ENCODE measurements around the gene NIPBL. TPM values are rescaled to one million over a fixed set of nuclear protein-coding genes. Genes with fewer than 3 reads are reported as not detected.

NIPBL gene
- total and polyA plus RNA-seq, 2 of the 8 experiments (the other 6 are each of a cell fraction or from before 2014, with no cell fraction given) = 21.1 to 53.5 TPM

DNA sequence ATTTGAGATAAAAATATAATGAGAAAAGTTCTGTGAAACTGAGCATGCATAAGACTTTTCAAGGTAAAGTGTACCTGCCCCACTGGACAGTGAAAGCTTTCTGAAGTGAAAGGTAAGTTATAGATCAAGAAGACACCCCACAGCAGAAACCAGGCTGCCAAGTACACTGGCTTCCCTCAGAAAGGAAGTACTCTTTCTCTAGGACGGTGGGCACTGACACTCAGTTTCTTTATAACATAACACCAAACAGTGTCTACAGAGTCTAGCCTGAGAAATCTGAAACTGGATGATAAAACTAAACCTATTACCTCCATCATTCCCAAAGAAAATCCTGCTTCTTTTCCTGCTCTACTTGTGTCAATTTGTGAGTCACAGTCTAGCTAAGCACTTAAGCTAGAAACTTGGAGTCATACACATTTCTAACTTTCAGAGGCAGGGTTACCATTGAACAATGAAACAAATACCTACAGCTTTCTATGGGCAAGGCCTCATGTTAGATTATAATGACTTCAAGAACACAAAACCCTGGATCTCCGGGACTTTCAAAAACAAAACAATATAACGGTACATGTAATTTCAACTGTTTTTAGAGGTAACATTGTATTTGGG is 235.9 kb downstream of the NIPBL start:
- POLR2A ChIA-PET (ENCODE audit: partially characterized antibody) = no interaction called here
- no peak for FAIRE-seq
- H2BK15ac ChIP-seq (ENCODE audit: low read length) = no peak overlapping the region
- TF ChIP-seq KDM4A (IDR thresholded peaks at IDR 0.05; ENCODE audit: low read depth, low read length, severe bottlenecking) (no peak), GABPA (IDR thresholded peaks at IDR 0.05; ENCODE audit: borderline replicate concordance, insufficient read depth, low read length) (no peak), SAP30 (IDR thresholded peaks at IDR 0.05; ENCODE audit: insufficient read depth, insufficient replicate concordance, low read length) (no peak), TAF1 (IDR thresholded peaks at IDR 0.05; ENCODE audit: low read depth, low read length) (no peak), GTF2F1 (IDR thresholded peaks at IDR 0.05; ENCODE audit: borderline replicate concordance, low read depth, low read length) (no peak), EP300 (IDR thresholded peaks at IDR 0.05; ENCODE audit: borderline replicate concordance in 1 of 2, low read depth in 2 of 2, low read length in 2 of 2) (no peak), SP4 (IDR thresholded peaks at IDR 0.05; ENCODE audit: low read length) (no peak), TCF12 (IDR thresholded peaks at IDR 0.05; ENCODE audit: low read depth, low read length) (no peak), SIN3A (conservative IDR thresholded peaks at IDR 0.05 in 1 of 2, IDR thresholded peaks at IDR 0.05 in 1 of 2; ENCODE audit: low read depth in 1 of 2, low read length in 2 of 2) (no peak)
- TF ChIP-seq, protein P1, sequence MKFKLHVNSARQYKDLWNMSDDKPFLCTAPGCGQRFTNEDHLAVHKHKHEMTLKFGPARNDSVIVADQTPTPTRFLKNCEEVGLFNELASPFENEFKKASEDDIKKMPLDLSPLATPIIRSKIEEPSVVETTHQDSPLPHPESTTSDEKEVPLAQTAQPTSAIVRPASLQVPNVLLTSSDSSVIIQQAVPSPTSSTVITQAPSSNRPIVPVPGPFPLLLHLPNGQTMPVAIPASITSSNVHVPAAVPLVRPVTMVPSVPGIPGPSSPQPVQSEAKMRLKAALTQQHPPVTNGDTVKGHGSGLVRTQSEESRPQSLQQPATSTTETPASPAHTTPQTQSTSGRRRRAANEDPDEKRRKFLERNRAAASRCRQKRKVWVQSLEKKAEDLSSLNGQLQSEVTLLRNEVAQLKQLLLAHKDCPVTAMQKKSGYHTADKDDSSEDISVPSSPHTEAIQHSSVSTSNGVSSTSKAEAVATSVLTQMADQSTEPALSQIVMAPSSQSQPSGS (IDR thresholded peaks at IDR 0.05; ENCODE audit: low read length) = no peak
- TF ChIP-seq, protein P2, sequence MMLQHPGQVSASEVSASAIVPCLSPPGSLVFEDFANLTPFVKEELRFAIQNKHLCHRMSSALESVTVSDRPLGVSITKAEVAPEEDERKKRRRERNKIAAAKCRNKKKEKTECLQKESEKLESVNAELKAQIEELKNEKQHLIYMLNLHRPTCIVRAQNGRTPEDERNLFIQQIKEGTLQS (IDR thresholded peaks at IDR 0.05; ENCODE audit: insufficient read depth, low read depth, low read length) = no peak

More for the DNA sequence above, 235.9 kb downstream of the NIPBL start:
- H3K14ac ChIP-seq (ENCODE audit: insufficient read length) = no peak overlapping the region
- peaks cover 0 to 4% (median 0%) of the 10 kb centered on the region in 4 experiments; a peak in 1 of 8 replicates for H3K36me3 ChIP-seq (ENCODE audit: control insufficient read depth in 2 of 4, insufficient read depth in 4 of 4, low read length in 3 of 4)
- no peaks in the 10 kb centered on the region for H3K27me3 ChIP-seq (replicated peaks in 1 of 4; ENCODE audit: control insufficient read depth in 3 of 4, extremely low read depth in 1 of 4, insufficient read depth in 3 of 4, low read length in 3 of 4)
- H4K8ac ChIP-seq (ENCODE audit: extremely low read depth, insufficient read depth, low read length) = no peak overlapping the region
- no peak overlapping the region for H4K91ac ChIP-seq (replicated peaks; ENCODE audit: insufficient read length, low read length)
- H3K4ac ChIP-seq (replicated peaks; ENCODE audit: insufficient read length, low read depth, low read length) = no peak overlapping the region
- H2BK120ac ChIP-seq (replicated peaks; ENCODE audit: low read depth, low read length) = no peak overlapping the region
- no peak overlapping the region for H2AFZ ChIP-seq (ENCODE audit: low read length)
- H3K23ac ChIP-seq (ENCODE audit: insufficient read length) = no peak overlapping the region
- no peaks in the 10 kb centered on the region for H3K4me1 ChIP-seq (replicated peaks in 1 of 4; ENCODE audit: control insufficient read depth in 3 of 4, insufficient read depth in 4 of 4, low read length in 3 of 4)
- no peak for DNase-seq (ENCODE audit: low read depth in 1 of 2, low spot score in 2 of 2)
- H3K4me2 ChIP-seq (ENCODE audit: insufficient read depth in 1 of 2, low read depth in 2 of 2, low read length in 2 of 2) = no peak overlapping the region
- no peak overlapping the region for H3K27ac ChIP-seq (ENCODE audit: low read depth, low read length)
- no peak overlapping the region for H2AK5ac ChIP-seq (ENCODE audit: low read depth, low read length)
- no peak overlapping the region for H2BK12ac ChIP-seq (ENCODE audit: low read depth, low read length)
- H3K18ac ChIP-seq (ENCODE audit: extremely low read depth, low read length) = no peak overlapping the region
- no peaks in the 10 kb centered on the region for H3K79me2 ChIP-seq (ENCODE audit: control insufficient read depth in 1 of 2, insufficient read depth in 2 of 2, low read length in 2 of 2)
- CTCF ChIA-PET (ENCODE audit: partially characterized antibody) = no interaction called here
- no peak overlapping the region for H3K56ac ChIP-seq (replicated peaks; ENCODE audit: insufficient read length, low read depth, low read length)
- H3K23me2 ChIP-seq (ENCODE audit: low read depth, low read length) = no peaks in the 10 kb centered on the region
- H4K20me1 ChIP-seq (replicated peaks in 1 of 2; ENCODE audit: control insufficient read depth in 1 of 2, insufficient read depth in 2 of 2, low read length in 2 of 2) = no peaks in the 10 kb centered on the region
- H3K9me3 ChIP-seq (ENCODE audit: insufficient read depth in 2 of 2, low read depth in 1 of 2, low read length in 1 of 2) = no peaks in the 10 kb centered on the region
- H2BK20ac ChIP-seq (ENCODE audit: low read length) = no peak overlapping the region
- no peak overlapping the region for H4K5ac ChIP-seq (ENCODE audit: insufficient read length, low read depth, low read length)
- H2BK5ac ChIP-seq (ENCODE audit: low read depth, low read length) = no peak overlapping the region
- WGBS, 2 experiments (ENCODE audit: extremely low coverage in 1 of 2, insufficient coverage in 1 of 2, insufficient read length in 1 of 2, insufficient replicate concordance in 2 of 2, low coverage in 1 of 2, low lambda C conversion rate in 2 of 2, missing lambda C conversion rate in 1 of 2) = 88% methylated on average over 3 of the region's 3 CpGs; no CpG with 5 or more reads in 1 of the 2 experiments
- no peak overlapping the region for H3K4me3 ChIP-seq (ENCODE audit: extremely low read depth in 1 of 4, insufficient read depth in 2 of 4, low read depth in 3 of 4, low read length in 4 of 4)
- H3K79me1 ChIP-seq (ENCODE audit: low read depth, low read length) = no peaks in the 10 kb centered on the region
- no peak overlapping the region for H3K9ac ChIP-seq (replicated peaks in 1 of 4; ENCODE audit: extremely low read depth in 1 of 4, low read depth in 3 of 4, low read length in 3 of 4)

Measured in H1 (cell line).